Activated T-helper 2 cell treated with anti-CD3 and anti-CD28 coated beads, Interferon-gamma antibody, Interleukin-2, Interleukin-4, amounts not matched to agents 10 μg/mL and 5 μg/mL and 100 μg/mL, durations not matched to agents 14 hours and 24 hours and 36 hours (primary cell): ENCODE results near the gene SPARC. TPM values are rescaled to one million over a fixed set of nuclear protein-coding genes. Genes with fewer than 3 reads are reported as not detected.

ENCODE experiments used
- DNase-seq: peaks from one replicate; pipeline ENCODE4 v3.0.0; 2021; ENCODE audit warnings: low spot score
- H3K27ac Mint-ChIP-seq: one replicate; pipeline ENCODE4 v1.8.0; 2021; ENCODE audit warnings: mixed read lengths
- H3K27me3 Mint-ChIP-seq: one replicate; pipeline ENCODE4 v1.8.0; 2021; ENCODE audit warnings: low read depth, mixed read lengths
- H3K36me3 Mint-ChIP-seq: one replicate; pipeline ENCODE4 v1.8.0; 2021; ENCODE audit warnings: low read depth, mixed read lengths
- H3K4me1 Mint-ChIP-seq: one replicate; pipeline ENCODE4 v1.8.0; 2021; ENCODE audit warnings: low read depth, mixed read lengths
- H3K4me3 Mint-ChIP-seq: one replicate; pipeline ENCODE4 v1.8.0; 2021; ENCODE audit warnings: low read depth, mild to moderate bottlenecking, moderate library complexity, mixed read lengths
- H3K9me3 Mint-ChIP-seq: one replicate; pipeline ENCODE4 v1.8.0; 2021; ENCODE audit warnings: mixed read lengths
- intact Hi-C: fragments of 100-400 bp; cut with micrococcal nuclease; formaldehyde crosslinking; loops from one replicate; pipeline ENCODE4 v1.15.1; 2023
- total RNA-seq: library from RNA; stranded (reverse); gene quantifications from 2 replicates; pipeline ENCODE4 v1.2.3, GENCODE V29; 2022

The SPARC gene
- total RNA-seq, 1 donor from 2014 or later: 0.43 TPM

DNA sequence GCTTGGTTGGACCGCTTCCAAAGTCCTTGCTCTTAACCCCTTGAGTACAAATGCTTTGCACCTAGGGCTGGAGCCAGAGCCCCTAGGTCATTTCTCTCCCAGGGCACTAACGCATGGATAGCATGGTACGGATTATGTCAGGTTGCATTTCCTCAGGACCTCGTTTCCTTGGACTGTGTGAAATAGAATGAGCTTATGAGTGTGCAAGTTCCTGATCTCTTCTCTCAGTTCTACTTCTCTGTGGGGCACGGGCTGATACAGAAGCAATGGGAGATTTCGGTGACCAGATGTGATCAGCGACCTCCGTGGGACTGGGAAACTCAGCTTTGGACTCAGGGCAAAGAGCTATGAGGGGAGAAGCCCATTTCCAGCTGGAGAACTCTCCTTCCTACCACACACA is 14.2 kb downstream of the SPARC start:
- intact Hi-C loops: no loop called here
- no peak for DNase-seq
- H3K27ac Mint-ChIP-seq: no peak overlapping the region
- no peak overlapping the region for H3K4me3 Mint-ChIP-seq
- peaks cover 9% of the 10 kb centered on the region for H3K27me3 Mint-ChIP-seq
- peaks cover 3% of the 10 kb centered on the region for H3K4me1 Mint-ChIP-seq
- H3K9me3 Mint-ChIP-seq: no peaks in the 10 kb centered on the region
- H3K36me3 Mint-ChIP-seq: no peaks in the 10 kb centered on the region

DNA sequence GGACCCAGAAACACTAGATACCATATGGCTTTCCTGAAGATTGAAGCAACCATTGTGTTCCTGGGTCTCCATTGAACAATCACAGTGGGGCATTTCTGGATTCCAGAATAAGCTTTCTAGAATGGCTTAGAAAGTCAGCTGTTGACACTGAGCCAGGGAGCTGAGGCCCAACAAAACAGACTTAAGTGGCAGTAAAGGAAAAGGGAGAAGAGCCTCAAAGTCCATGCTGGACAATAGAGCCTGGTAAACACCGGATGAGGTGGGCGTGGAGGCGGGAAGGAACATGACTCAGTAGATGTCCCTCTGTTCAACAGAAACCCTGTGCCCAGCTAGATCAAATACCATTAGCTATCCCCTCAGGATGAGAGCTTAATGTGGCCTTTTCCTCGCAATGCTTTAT is 14.8 kb downstream of the SPARC start:
- intact Hi-C loops: no loop called here
- Mint-ChIP-seq H3K4me3 (no peak overlapping the region), H3K27ac (no peak overlapping the region), H3K4me1 (peaks cover 3% of the 10 kb centered on the region), H3K36me3 (no peaks in the 10 kb centered on the region), H3K27me3 (peaks cover 9% of the 10 kb centered on the region), H3K9me3 (no peaks in the 10 kb centered on the region)
- no peak for DNase-seq

DNA sequence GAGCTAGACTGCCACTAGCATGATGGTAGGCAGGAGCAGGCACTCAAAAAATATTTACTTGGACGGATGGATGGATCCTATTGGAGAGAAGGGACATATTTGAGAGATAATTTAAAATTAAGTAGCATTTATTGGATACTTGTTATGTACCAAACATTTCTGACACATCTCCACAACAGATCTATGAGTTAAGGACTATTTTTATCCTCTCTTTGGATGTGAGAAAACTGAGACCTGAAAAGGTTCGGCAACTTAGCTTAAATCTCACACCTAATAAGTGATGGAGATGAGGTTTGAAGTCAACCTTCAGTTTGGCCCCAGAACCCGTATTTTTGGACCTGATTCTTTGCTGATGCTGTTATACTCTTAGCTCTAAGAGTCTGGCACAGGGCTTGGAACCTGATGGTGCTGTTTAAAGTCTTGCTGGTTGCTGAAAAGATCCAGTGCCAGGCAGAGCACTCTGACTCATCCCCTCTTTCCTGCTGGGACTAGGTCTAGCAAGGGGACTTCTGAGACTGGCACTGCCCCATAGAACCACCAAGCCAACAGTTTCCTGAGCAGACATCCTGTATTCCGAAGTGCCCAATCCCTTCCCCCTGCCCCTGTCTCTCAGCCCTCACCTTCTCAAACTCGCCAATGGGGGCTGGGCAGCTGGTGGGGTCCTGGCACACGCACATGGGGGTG is 15.6 kb downstream of the SPARC start:
- intact Hi-C loops: no loop called here
- Mint-ChIP-seq H3K36me3 (no peaks in the 10 kb centered on the region), H3K9me3 (no peaks in the 10 kb centered on the region), H3K27ac (no peak overlapping the region), H3K27me3 (peaks cover 7% of the 10 kb centered on the region), H3K4me3 (no peak overlapping the region), H3K4me1 (peaks cover 3% of the 10 kb centered on the region)
- DNase-seq: no peak

DNA sequence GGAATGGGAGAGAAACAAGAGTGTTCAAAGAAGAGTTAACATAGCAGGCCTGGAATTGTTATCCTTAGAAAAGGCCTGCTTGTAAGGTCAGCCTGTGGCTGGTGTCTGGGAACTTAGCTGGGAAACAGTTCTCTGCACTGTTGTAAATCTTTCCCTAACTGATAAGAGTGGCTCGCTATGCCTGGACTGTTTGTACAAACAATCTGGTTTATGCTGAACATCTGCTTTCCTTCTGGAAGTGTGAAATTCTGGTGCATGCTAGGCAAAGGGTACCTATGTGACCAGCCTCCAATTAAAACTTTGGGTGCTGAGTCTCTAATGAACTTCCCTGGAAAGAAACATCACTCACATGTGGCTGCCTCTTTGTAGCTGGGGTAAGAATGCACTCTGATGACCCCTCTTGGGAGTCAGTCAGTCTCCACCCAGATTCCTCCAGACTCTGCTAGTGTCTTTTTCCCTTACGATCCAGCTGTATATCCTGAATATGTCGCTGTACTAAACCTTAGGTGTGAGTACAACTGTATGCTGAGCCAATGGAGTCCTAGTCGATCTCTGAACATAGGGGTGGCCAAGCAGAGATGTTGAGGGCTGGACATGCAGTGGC is 16.5 kb downstream of the SPARC start:
- DNase-seq: no peak
- Mint-ChIP-seq H3K4me1 (no peaks in the 10 kb centered on the region), H3K27me3 (peaks cover 7% of the 10 kb centered on the region), H3K27ac (no peak overlapping the region), H3K36me3 (no peaks in the 10 kb centered on the region), H3K9me3 (no peaks in the 10 kb centered on the region), H3K4me3 (no peak overlapping the region)
- intact Hi-C loops: no loop called here

DNA sequence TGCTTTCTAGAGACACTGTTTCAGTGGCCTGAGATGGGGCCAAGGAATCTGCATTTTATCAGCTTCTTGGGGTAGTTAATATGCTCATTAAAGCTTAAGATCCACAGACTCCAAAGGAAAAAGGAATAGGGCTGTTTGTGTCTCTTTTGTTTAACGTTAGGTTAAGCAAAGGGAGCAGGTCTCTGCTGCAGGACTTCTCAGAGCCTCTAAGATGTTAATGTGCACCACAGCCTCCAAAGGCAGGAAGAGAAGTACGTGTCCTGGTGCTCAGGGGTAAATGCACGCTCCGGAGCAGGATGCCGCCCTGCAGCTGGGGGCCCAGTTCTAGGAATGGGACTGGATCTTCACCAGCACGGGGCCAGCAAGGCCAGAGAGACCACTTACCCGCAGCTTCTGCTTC is 19.6 kb downstream of the SPARC start:
- H3K27me3 Mint-ChIP-seq: peaks cover 7% of the 10 kb centered on the region

DNA sequence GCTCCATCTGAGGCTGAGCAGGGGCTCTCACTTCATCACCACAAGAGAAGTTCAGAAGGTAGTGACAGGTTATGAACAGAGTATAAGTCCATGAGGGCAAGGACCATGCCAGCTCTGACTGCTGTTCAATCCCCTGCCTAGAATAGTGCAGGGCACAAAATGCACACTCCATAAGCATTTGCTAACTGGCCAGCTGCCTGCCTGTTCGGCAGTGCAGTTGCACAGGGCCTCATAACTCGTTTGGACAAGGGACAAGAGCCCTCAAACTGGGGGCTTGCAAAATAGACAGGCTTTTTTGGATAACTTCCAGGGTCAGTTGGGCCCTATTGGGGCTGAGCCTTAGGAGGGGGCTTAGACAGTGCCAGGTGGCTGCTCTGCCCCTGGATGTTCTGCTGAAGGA is 21.1 kb downstream of the SPARC start:
- no peaks in the 10 kb centered on the region for H3K36me3 Mint-ChIP-seq
- H3K4me3 Mint-ChIP-seq: no peak overlapping the region
- peaks cover 8% of the 10 kb centered on the region for H3K4me1 Mint-ChIP-seq
- no peak overlapping the region for H3K27ac Mint-ChIP-seq
- no peak for DNase-seq
- intact Hi-C loops: no loop called here
- peaks cover 11% of the 10 kb centered on the region for H3K27me3 Mint-ChIP-seq
- H3K9me3 Mint-ChIP-seq: no peaks in the 10 kb centered on the region

More for the DNA sequence above, 19.6 kb downstream of the SPARC start:
- Mint-ChIP-seq H3K4me1 (peaks cover 8% of the 10 kb centered on the region), H3K27ac (no peak overlapping the region), H3K36me3 (no peaks in the 10 kb centered on the region), H3K9me3 (no peaks in the 10 kb centered on the region), H3K4me3 (no peak overlapping the region)
- DNase-seq: no peak
- intact Hi-C loops: no loop called here

DNA sequence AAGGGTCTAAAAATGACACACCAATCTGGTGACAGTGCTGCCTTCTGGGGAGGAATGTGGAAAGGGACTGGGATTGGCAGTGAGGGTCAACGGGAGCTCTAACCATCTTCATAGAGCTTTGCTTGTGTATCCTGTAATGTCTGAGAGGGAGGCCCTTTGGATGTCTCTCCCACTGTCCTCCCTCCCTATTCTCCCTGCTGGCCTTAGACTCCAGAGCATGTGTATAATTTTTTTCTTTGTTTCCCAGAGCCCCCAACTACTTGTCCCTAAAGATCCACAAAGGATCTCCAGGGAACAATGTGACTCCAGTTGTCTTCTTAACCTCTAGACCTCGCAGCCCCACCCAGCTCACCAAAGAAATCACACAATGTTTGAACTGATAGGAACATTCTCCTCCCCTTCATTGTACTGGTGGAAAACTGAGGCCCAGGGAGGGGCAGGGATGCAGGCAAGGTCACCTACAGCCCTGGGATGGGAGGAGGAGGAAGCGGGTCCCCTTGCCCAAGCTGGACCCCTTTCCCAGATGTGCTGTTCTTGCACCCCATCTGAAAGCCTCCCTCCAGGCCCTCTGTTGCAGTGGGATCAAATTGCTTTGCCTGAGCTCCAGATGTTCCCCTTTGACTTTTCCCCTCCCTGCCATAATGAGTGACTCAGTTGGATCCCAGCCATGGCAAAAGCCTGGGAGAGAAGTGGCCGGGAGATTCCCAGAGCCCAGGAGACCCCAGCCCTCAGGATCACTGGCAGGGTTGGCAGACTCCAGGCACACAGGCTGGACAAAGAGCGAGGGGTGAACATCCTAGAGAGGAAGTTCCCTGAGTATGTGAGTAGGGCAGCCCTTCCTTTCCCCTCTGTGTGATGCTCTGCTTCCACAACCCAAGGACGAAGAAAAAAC is 21.8 kb downstream of the SPARC start:
- Mint-ChIP-seq H3K9me3 (no peaks in the 10 kb centered on the region), H3K4me1 (peaks cover 8% of the 10 kb centered on the region), H3K27me3 (peaks cover 7% of the 10 kb centered on the region), H3K4me3 (no peak overlapping the region), H3K36me3 (no peaks in the 10 kb centered on the region), H3K27ac (no peak overlapping the region)
- no peak for DNase-seq
- intact Hi-C loops: loop anchor here (5.0 kb wide), 1 partner anchor 682 kb away; no protein-coding TSS in a partner anchor

DNA sequence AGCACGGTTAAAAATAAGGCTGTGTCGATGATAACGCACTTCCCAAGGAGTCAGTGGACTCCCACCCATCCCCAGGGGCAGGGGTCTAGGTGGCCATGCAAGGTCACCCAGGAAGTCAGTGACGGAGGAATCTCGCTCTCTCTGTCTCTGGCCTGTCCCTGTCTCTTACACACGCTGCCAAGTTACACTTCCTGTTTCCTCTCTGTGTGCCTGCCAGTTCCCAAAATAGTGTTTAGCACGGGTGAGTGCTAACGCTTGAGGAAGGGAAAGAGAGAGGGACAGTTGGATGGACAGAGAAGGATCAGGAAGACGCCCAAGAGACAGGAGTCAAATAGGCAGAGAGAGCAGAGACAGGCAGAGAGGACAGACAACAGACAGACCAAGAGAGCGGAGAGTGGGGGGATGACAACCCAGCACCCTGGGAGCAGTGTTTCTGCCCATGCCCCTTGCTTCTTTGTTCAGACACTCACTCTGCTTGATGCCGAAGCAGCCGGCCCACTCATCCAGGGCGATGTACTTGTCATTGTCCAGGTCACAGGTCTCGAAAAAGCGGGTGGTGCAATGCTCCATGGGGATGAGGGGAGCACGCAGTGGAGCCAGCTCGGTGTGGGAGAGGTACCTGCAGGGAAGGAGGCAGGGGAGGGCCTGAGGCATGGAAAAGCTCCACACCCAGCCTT is 23.0 kb downstream of the SPARC start:
- H3K4me1 Mint-ChIP-seq: peaks cover 10% of the 10 kb centered on the region
- intact Hi-C loops: loop anchor here (5.0 kb wide), 1 partner anchor 684 kb away; no protein-coding TSS in a partner anchor
- H3K27me3 Mint-ChIP-seq: peaks cover 12% of the 10 kb centered on the region
- H3K36me3 Mint-ChIP-seq: no peaks in the 10 kb centered on the region
- H3K27ac Mint-ChIP-seq: no peak overlapping the region
- no peak for DNase-seq
- H3K9me3 Mint-ChIP-seq: no peaks in the 10 kb centered on the region
- H3K4me3 Mint-ChIP-seq: no peak overlapping the region

DNA sequence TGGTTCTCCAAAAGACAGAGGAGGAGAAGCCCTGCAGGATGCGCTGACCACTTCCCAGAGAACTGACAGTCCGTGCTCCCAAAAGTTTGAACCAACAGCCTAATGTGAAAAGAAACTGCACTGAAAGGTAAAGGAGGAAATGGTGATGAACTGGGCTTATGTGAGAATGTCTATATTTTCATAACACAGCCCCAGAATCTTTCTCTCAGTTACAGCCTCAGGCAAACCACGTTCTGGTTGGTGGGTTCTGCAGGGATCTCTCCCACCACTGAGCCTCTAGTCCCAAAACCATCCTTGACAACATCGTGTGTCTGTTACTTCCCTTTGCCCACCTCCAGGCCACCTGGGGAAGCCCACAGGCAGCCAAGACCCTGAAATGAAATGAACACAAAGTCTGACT is 23.9 kb downstream of the SPARC start:
- H3K27ac Mint-ChIP-seq: no peak overlapping the region
- no peaks in the 10 kb centered on the region for H3K36me3 Mint-ChIP-seq
- intact Hi-C loops: loop anchor here (5.0 kb wide), 1 partner anchor 684 kb away; no protein-coding TSS in a partner anchor
- H3K4me1 Mint-ChIP-seq: peaks cover 10% of the 10 kb centered on the region
- H3K27me3 Mint-ChIP-seq: peaks cover 12% of the 10 kb centered on the region
- no peak overlapping the region for H3K4me3 Mint-ChIP-seq
- H3K9me3 Mint-ChIP-seq: no peaks in the 10 kb centered on the region
- DNase-seq: no peak

DNA sequence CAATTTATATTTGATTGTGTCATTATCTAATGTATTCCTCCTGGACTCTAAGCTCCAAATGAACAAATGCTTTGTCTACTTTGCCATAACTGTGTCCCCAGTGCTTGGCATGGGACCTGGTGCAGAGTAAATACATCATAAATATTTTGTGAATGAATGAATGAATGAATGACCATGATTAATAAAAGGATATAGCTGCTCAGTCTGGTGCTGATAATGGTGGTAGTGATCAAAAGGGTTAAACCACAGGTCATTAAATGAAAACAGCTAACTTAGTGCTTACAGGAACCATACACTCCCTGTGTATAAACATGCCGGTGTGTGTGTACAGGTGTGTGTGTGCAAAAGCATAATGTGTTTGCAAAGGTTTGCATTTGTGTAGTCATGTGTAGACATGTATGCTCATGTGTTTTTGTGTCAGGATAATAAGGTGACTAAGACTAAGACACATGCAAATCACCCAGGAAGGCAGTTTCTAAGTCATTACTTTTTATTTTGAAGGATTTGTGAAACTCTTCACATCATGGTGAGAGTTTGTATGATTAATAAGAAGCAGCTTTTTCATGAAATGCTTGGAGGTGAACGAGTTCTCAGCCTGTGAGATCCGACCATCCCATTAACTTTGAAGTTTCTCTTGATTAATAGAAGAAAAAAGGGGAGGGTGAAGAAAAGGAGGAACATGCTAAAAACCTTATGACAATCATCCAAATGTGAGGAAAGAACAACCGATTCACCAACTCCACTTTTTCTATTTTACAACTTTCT is 24.6 kb downstream of the SPARC start:
- no peak overlapping the region for H3K4me3 Mint-ChIP-seq
- peaks cover 12% of the 10 kb centered on the region for H3K27me3 Mint-ChIP-seq
- no peaks in the 10 kb centered on the region for H3K9me3 Mint-ChIP-seq
- no peak for DNase-seq
- H3K36me3 Mint-ChIP-seq: no peaks in the 10 kb centered on the region
- H3K4me1 Mint-ChIP-seq: peaks cover 10% of the 10 kb centered on the region
- H3K27ac Mint-ChIP-seq: no peak overlapping the region
- intact Hi-C loops: loop anchor here (5.0 kb wide), 1 partner anchor 685 kb away; no protein-coding TSS in a partner anchor

DNA sequence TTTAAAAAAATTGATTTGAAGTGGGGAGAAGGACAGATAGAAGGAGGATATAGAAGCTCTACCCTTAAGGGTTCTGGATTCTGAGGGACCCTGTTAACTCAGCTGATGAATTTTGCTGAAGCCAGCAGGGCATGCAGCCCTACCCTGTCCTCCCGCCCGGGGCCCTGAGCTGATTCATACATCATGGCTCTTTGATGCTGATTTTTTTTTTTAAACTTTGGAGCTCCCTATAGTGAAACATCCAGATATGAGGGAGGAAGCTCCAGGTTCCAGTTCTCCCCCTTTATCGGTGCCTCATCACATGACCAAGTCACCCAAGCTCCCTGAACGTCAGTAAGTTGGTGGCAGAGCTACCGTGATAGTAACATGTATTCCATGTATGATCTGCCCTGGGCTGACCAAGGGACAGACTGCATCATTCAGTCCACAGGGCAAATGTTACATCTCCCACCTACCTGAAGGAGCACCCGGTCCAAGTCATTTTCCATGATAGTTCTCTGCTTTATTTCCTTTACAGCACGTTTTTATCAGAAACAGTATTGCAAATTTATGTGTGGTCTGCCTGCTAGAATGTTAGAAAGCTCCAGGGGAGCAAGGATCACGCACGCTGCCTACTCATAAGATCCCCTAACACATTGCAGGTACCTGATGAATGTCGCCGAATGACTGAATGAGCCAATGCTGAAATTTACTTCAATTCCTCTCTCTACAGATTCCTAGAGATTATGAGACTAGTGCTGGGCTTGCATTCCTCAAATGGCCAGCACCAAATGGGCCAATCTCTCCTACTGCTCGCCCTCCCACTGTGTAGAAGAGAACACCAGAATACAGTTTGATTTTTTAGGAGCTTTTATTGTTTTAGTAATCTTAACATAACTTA is 25.9 kb downstream of the SPARC start:
- no peaks in the 10 kb centered on the region for H3K9me3 Mint-ChIP-seq
- H3K36me3 Mint-ChIP-seq: no peaks in the 10 kb centered on the region
- H3K4me3 Mint-ChIP-seq: no peak overlapping the region
- H3K4me1 Mint-ChIP-seq: peaks cover 10% of the 10 kb centered on the region
- no peak overlapping the region for H3K27ac Mint-ChIP-seq
- H3K27me3 Mint-ChIP-seq: peaks cover 12% of the 10 kb centered on the region
- no peak for DNase-seq
- intact Hi-C loops: loop anchor here (5.0 kb wide), 1 partner anchor 686 kb away; no protein-coding TSS in a partner anchor
